ENCODE data around the gene TATDN3. TPM values are rescaled to one million over a fixed set of nuclear protein-coding genes. Genes with fewer than 3 reads are reported as not detected.

TATDN3 gene
- total and polyA plus RNA-seq, 2 of the 4 experiments (the other 2 are of a cell fraction) = 4.9 to 12.0 TPM

DNA sequence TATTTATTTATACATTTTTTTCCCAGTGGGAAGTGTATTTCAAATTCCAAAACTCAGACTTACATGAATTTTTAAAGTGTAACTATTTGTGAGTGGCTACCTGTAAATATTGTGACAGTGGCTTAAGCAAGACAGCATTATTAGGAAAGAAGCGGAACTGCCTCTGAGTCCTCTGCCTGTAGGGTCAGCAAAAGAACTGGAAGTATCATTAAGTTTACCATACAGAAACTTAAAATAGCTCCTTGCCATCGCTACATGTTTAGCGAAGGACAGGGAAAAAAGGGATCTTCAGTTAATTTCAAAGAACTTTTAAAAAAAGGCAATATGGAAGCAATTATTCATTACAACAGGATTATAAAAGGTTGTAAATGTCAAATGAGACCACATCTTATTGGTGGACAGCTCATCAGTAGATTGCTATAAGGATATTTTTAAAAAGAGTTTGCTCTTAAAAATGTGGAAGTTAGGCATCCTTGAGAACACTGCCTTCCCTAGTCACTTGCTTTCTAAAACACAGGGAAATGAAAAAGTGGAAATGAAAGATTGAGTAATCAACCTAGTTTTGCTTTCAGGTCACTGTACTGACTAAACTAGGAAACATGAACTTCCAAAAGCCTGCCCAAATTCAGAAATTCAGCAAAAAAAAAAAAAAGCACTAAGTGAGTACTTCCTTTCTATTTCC, 39.3 kb upstream of the TATDN3 start:
- H4K91ac ChIP-seq (ENCODE audit: insufficient read depth, low read depth, low read length) = no peak overlapping the region
- H3K79me1 ChIP-seq (ENCODE audit: low read depth in 1 of 2, low read length in 2 of 2) = peaks cover 6 to 17% of the 10 kb centered on the region in 2 experiments; a peak in 3 of 4 replicates
- TF ChIP-seq CEBPB (IDR thresholded peaks at IDR 0.05; ENCODE audit: low read depth, low read length) = peak; percentile 66
- TF ChIP-seq RAD21 (IDR thresholded peaks at IDR 0.05; ENCODE audit: low read length) = no peak
- TF ChIP-seq MAFK (IDR thresholded peaks at IDR 0.05; ENCODE audit: low read depth, low read length) = no peak
- TF ChIP-seq MAZ (IDR thresholded peaks at IDR 0.05; ENCODE audit: borderline replicate concordance, low read depth, low read length) = no peak
- H3K9ac ChIP-seq (ENCODE audit: low read depth, low read length) = no peak overlapping the region
- H3K4me2 ChIP-seq (ENCODE audit: low read depth, low read length) = peak overlapping the region; percentile 99
- peaks cover 7% of the 10 kb centered on the region for H3K4me1 ChIP-seq (ENCODE audit: control insufficient read depth, insufficient read depth, low read length)
- ChIA-PET CTCF (interaction anchor here (0.7 kb wide), 1 partner anchor 39 kb away, joined by 3 read pairs; the partner anchor contains the start of genes NSL1 and TATDN3), POLR2A (ENCODE audit: unreplicated experiment) (no interaction called here)
- H3K18ac ChIP-seq (ENCODE audit: low read depth, low read length) = no peak overlapping the region
- H2BK120ac ChIP-seq (ENCODE audit: low read depth, low read length) = no peak overlapping the region
- DNase-seq (peak; percentile 61), ATAC-seq (ENCODE audit: low read depth) (peak; percentile 43; the same call in 1 of the 2 replicates)
- no CpG with 5 or more reads among the region's 3 CpGs for WGBS, 2 experiments (ENCODE audit: extremely low coverage in 2 of 2, insufficient read length in 1 of 2)
- H2AK5ac ChIP-seq (ENCODE audit: low read depth, low read length) = no peak overlapping the region
- H4K8ac ChIP-seq (ENCODE audit: low read depth in 2 of 2, low read length in 2 of 2) = no peak overlapping the region
- H3K36me3 ChIP-seq (ENCODE audit: control insufficient read depth, insufficient read depth, low read length) = peaks cover 1% of the 10 kb centered on the region; the same call in 1 of the 2 replicates
- H3K14ac ChIP-seq (replicated peaks; ENCODE audit: low read depth, low read length) = no peak overlapping the region
- H4K5ac ChIP-seq (ENCODE audit: low read depth, low read length) = no peak overlapping the region
- no peak overlapping the region for H3K23ac ChIP-seq (ENCODE audit: low read depth, low read length)
- intact Hi-C loops (cut with micrococcal nuclease) (loop anchor here (10.0 kb wide), 1 partner anchor 278 kb away; no protein-coding TSS in a partner anchor), in situ Hi-C loops (cut with MboI; ENCODE audit: low sequenced_read_pairs) (no loop called here), dilution Hi-C loops (cut with HindIII; ENCODE audit: low sequenced_read_pairs, unreplicated experiment) (no loop called here)
- H2BK15ac ChIP-seq (ENCODE audit: low read depth, low read length) = 0 out of 3 replicates have a peak overlapping the region, but pooled peaks have one; percentile 48
- H3K9me3 ChIP-seq (ENCODE audit: control insufficient read depth, insufficient read depth, low read length) = no peaks in the 10 kb centered on the region
- H2BK5ac ChIP-seq (ENCODE audit: low read depth, low read length, poor library complexity, severe bottlenecking) = no peak overlapping the region
- H3K27ac ChIP-seq (ENCODE audit: insufficient read depth, low read length) = no peak overlapping the region
- no peak overlapping the region for H3K4me3 ChIP-seq (ENCODE audit: insufficient read depth, low read depth, low read length)
- no peaks in the 10 kb centered on the region for H3K27me3 ChIP-seq (ENCODE audit: control insufficient read depth, insufficient read depth, low read length)
- H3K4ac ChIP-seq (ENCODE audit: low read depth, low read length) = no peak overlapping the region
- H3K9me1 ChIP-seq (ENCODE audit: insufficient read depth, low read length) = peaks cover 4% of the 10 kb centered on the region; the same call in 1 of the 2 replicates
- H4K20me1 ChIP-seq (ENCODE audit: insufficient read depth, low read length) = no peaks in the 10 kb centered on the region; the same call in 1 of the 2 replicates
- H2AK9ac ChIP-seq (replicated peaks; ENCODE audit: low read depth, low read length, poor library complexity) = no peak overlapping the region
- H2BK20ac ChIP-seq (ENCODE audit: low read depth, low read length) = no peak overlapping the region
- H2AFZ ChIP-seq (replicated peaks; ENCODE audit: low read length, poor library complexity) = no peak overlapping the region
- no peak overlapping the region for H3K56ac ChIP-seq (ENCODE audit: extremely low read depth, insufficient read depth, low read length)
- no TSS peak for BruUV-seq (replicated peaks)

All from IMR-90 (cell line).